Activated T-helper 1 cell treated with anti-CD3 and anti-CD28 coated beads, Interleukin-2, amount 50 U/mL, for 16 hours (primary cell): Measurements from ENCODE around the gene FMNL2.
A peak's percentile ranks its signal among the peaks of the same experiment; 100 is the strongest.

ENCODE experiments used
- DNase-seq, 2 donors: peaks; one replicate each; pipeline ENCODE4 v3.0.0-alpha.2; 2020; ENCODE audit warnings: low read depth in 1 of 2, low spot score in 1 of 2

Gene FMNL2

DNA sequence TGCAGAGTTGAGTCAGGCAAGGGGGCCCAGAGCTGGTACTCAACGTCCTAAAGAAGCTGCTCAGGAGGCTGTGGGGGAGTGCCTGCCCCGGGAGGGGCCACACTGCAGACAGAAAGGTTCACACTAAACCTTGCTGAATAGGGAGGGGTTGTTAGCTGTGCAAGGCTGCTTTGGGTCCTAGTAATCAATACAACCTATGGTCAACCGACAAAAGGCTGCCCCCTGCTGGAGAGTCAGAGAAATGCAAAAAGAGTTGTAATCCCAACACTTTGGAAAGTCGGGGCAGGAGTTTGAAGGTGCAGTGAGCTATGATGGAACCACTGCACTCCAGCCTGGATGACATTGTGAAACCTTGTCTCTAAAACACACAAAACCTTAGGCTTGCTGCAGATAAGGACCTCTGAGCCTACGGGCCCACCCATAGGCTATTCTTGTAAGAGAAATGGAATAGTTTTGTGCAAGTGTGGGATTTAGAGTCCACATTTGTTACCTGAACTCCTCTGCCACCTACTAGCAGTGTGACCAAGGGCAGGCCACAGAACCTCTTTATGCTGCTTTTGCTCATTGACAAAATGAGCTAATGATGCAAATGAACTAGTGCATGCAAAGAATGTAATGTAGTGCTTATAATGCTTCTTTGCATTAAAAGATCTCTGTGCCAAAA is 300.8 kb downstream of the FMNL2 start:
- DNase-seq: peak; percentile 32 to 41

DNA sequence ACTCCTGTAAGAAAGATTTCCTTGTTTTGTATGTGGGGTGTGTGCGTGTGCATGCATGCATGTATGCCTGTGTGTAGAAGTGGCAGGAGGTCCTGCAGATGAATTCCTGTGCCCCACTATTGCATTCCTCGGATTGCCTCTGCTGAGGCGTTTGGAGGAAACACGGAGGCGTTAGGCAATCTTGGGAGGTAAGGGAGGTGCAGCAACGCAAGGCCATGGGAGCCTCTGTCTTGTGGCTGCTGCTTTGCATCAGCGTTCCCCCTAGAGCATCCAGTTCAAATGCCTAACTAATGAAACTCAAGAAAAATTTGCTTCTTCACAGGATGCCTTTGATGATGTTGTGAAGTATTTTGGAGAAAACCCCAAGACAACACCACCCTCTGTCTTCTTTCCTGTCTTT is 302.3 kb downstream of the FMNL2 start:
- DNase-seq: no peak

DNA sequence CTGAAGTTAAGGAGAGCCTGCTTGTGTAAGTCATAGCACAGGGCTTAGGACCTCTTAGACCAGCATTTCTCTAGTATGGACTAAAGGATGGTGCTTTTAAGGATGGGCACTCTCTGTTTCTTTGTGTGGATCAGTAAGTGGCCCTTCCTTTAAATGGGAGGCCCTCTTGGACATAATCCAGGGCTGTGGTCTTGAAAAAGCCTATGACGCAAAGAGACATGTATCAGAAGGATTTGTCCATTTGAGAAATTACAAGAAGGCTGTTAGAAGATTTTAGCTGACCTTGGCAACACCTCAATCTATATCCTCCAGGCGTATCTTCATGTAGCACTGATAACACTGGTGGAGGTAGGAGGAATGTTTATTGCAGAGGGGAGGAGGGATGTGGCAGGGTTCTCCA is 303.1 kb downstream of the FMNL2 start:
- DNase-seq: no peak

DNA sequence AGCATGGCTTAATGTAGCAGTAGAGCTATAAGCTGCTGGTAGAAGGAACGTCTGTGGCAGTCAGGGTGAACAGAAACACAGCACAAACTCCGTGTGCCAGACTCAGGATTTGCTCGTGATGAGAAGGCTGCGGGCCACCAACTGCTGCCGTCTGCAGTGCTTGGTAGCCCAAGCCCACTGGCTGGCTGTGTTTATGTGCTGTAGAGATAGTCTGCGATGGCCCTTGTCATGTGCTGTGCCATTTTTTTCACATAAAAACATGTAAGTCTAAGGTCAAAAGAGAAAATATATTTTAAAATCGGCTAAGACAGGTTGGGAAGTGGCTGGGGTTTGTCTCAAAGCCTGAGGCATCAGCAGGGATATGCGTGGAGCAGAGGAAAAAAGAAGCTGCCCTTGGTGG is 303.6 kb downstream of the FMNL2 start:
- no peak for DNase-seq

DNA sequence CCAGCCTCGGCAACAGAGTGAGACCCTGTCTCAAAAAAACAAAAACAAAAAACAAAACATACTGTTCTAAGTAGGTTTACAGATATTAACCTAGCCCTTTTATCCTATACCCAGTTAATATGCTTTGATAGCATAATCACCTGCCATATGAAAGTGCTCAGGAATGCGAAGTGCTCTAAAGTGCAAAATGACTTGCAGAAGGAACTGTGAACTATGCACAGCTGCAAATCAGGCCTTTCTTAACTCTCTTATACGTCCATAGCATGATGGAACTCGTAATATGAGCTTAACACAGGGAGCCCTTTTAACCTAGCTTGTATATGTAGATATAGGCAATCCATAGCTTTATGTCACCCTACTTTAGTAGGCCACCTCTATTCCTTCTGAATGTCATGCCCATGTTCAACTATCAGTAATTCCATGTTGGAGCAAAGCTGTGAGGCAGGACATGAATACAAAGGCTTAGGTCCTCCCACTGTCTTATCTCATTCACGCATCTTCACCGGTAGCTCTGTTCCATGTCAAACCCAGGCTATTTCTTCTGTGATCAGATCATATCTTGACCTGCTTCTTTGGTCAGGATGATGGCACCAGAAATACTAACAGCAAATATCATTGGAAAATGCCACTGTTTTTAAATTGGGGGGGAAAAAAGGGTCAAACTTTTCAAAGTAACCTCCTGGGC is 309.4 kb downstream of the FMNL2 start:
- no peak for DNase-seq

DNA sequence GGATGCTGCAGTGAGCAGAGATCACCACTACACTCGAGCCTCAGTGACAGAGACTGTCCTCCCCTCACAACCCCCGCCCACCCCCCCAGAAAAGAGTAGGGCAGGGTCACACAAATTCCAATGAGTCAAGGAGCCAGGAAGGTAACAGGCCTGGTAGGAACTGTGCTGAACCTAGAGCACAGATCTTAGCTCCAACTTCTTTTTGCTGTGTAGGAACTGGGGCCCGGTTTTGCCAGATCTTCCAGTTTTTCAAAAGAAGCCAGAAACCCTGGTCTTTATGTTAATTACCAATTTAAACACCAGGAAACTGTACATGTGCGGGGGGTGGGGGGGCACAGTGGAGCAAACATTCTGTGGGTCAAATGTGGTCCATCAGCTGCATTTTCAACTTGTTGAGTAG is 311.3 kb downstream of the FMNL2 start:
- DNase-seq: no peak

DNA sequence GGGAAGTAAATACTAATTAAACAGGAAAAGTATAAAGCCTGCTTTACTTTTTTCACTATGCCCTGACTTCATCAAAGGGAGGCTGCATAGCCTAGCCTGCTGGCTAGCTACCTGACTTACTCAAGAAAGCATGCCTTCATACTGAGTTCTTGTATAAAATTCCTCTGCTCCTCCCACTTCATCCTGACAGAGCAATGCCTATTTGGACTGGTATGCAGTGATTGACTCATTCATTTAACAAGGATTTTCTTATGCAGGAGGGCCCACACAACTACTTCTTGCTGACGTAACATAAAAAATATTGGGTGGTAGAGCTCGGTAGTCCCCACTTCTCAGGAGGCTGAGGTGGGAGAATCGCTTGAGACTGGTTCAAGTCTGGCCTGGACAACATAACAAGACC is 311.8 kb downstream of the FMNL2 start:
- DNase-seq: no peak

DNA sequence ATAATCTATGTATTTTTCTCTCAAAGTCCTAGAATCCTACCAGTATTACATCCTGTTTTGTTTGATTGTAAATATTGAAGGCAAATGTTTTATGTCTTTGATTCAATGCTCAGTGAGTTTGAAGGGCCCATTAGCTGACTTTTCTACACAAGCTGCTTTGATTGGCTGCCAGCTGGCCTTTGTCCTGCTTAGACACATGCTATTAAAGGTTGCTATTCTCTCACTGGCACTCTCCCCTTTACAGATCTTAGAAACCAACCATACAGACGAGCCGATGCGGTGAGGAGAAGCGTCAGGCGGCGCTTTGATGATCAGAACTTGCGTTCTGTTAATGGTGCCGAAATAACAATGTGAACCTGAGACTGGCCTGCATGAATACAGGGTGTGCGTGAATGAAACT is 312.6 kb downstream of the FMNL2 start:
- DNase-seq: no peak

DNA sequence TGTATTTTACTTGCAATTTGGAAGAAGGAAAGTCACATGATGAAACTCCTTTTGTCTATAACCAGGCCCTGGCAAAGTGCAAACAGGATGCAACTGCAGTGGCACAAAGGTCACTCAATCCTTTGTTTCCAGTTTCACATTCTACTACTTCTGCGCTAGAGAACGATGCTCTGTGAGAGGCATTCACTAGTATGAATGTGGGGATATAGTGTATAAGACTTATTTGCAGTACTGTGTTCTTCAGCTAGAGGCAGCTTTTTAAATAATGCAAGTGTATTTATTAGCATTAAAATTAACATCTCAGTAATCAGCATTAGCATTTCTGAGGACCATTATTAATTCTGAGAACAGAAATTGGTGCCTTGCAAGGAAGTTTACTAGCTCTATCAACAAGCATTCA is 313.4 kb downstream of the FMNL2 start:
- DNase-seq: no peak

DNA sequence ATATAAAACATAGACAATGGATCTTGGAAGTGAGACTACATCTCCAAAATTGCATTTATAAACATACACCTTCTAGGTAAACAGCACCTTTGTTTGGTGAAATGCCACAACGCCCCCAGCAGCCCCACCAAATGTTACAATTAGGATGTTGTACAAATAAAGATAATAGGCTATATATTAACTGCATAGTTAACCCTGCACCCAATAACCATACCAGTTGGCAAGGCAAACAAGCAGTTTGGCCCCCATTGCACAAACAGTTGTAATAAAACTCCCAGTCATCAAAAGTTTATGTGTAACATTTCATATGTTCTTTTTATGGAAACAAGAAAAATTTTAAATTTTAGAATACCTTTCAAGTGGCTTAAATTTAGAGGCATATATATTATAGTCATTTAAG is 315.0 kb downstream of the FMNL2 start:
- no peak for DNase-seq

DNA sequence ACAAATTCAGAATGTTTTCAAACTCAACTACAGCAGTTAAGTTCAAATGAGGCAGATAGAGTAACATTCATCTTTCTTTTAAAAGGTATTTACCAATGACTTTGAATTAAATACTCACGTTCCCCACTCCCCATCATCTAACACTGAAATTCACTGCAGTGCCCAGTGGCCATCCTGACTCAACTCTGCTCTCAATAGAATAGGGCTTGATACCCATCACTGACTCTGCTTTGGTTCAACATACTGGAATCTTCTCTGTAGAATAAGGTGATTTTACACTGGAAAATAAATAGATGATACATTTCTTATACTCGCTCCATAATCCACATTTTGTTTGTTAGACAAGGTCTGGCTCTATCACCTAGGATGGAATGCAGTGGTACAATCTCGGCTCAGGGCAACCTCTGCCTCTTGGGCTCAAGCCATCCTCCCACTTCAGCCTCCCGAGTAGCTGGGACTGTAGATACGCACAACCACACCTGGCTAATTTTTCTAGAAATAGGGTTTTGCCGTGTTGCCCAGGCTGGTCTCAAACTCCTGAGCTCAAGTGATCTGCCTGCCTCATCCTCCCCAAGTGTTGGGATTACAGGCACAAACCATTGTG is 315.9 kb downstream of the FMNL2 start:
- DNase-seq: no peak

DNA sequence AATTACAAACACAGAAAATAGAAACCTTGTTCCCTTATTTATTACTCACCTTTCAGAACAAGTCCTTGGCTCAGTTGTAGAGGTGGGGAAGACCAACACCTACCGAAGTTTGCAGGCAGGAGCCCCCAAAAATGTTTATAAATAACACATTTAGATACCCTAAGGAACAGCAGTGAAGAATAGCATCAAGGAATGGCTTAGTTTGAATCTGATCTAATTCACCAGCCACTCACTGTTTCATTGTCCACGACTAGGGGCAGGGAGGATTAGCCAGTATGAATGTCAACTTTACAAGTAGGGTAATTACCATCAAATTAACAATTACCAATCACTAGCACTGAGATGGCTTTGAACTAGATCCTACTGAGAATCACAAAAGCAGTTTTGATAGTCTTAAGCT is 316.9 kb downstream of the FMNL2 start:
- no peak for DNase-seq

DNA sequence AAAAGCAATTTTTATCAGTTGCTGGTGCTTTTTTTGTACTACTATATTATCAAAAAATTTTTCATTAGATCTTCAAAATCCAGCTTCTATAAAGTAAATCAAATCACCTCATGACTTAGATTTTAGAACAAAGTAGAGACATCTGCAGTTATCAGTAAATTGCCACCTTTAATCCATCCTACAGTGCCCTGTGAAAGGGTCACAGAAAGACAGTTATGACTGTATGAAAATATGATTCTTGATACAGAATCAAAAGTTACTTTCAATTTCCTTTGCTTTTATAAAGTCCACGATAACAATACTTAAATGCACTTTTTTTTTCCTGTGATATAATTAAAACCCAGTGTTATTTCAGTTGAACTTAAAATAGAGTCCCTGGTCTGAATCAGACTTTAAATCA is 320.9 kb downstream of the FMNL2 start:
- DNase-seq: no peak

DNA sequence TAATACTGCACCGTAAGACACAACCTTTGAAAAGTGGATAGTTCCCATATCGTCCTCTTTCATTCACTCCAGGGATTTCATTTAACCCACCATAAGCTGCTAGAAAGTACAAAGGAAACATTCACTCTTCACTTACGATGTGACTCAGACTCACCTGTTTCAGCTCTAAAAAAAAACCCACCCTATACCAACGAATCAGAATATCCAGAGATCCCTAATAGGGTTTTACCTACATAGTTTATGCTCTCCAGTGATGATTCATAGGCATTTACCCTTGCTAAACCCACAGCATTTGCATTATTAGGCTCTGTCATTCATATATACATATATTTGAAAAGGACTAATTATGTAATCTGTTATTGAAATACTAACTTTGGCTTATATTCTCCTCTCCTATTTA is 322.1 kb downstream of the FMNL2 start:
- DNase-seq: no peak

DNA sequence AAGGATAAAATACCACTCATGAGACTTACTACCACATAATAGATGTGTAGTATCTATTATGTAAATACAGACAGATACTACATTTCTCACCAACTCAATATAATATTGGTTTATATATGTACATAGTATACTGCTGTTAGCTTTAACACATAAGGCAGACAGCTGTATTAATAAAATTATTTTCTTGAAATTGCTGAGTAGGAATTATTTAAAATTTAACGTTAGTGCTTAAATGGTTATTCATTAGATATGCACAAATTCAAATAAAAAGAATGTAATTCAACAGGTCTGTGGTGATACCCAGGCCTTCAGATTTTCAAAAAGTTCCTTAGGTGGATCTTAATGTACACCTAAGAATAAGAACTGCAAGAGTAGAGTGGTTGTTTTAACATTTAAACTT is 323.2 kb downstream of the FMNL2 start:
- DNase-seq: no peak

DNA sequence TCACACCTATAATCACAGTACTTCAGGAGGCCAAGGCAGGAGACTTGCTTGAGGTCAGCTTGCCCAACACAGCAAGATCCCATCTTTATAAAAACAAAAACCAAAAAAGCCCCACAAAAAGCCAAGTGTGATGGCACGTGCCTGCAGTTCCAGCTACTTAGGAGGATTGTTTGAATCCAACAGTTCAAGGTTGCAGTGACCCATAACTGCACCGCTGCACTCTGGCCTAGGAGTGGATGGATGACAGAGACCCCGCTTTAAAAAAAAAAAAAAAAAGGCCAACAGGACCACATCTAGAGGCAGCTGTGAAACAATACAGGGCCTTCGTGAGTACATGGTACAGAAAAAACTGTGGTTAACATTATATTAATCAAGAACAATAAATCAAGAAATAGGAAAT is 326.1 kb downstream of the FMNL2 start:
- DNase-seq: no peak

DNA sequence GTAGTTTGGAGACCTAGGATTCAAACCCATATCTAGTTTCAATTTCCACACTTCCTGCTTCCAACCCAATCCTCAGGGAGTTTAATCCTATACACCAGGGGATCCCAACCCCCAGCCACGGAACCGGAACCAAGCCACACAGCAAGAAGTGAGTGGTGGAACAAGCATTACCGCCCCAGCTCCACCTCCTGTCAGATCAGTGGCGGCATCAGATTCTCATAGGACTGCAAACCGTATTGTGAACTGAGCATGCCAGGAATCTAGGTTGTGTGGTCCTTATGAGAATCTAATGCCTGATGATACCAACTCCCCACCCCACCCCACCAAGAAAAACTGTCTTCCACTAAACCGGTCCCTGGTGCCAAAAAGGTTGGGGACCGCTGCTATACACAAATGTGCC is 329.8 kb downstream of the FMNL2 start:
- no peak for DNase-seq

DNA sequence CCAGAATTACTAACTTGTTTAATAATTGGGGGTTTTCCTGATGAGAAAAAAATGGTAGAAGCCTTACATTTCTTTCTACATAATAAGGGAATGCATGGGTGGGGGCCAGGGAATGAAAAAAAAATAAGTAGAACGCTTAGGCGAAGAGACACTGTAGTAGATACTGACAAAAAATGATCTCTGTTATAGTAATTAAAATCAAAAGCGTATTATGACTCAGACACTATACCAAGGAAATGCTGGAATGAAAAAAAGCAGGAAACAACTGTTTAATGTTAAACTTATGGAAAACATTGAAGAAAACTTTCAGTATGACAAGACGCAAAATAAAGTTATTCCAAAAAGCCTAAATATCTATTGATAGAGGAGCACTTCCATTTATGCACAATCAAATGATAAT is 339.4 kb downstream of the FMNL2 start:
- DNase-seq: no peak

DNA sequence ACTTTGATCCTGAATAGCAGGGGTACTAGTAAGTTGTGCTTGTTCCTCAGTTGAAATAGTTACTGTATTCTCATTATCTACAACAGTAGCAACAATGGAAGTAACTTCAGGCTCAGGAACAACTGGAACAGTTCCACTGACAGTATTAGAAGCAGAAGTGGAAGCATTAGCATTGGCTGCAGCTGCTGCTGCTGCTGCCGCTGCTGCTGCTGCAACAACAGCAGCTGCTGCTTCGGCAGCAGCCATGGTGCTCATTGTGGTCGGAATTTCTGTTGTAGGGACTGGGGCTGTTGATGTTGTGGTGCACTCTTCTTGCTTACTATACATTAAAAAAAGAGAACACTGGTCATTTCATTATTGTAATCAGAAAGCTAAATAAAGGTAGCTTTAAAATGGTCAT is 341.5 kb downstream of the FMNL2 start:
- DNase-seq: no peak

DNA sequence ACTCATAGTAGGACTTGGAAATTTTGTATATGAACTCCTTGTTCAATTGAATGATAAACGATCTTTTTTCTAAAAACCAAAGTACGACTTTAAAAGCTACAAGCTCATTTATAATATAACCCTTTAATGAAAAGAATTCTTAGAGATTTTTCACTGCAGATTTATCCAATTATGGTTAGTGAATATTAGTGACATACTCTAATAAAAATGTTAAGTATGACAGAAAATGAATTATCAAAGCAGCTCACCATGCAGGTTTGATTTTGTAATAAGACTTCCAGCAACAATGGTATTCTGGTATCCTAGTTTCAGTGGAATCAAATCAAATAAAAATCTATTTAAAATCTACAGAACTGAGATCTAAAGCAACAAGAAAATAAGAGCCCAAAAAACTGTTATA is 343.8 kb downstream of the FMNL2 start:
- DNase-seq: no peak

DNA sequence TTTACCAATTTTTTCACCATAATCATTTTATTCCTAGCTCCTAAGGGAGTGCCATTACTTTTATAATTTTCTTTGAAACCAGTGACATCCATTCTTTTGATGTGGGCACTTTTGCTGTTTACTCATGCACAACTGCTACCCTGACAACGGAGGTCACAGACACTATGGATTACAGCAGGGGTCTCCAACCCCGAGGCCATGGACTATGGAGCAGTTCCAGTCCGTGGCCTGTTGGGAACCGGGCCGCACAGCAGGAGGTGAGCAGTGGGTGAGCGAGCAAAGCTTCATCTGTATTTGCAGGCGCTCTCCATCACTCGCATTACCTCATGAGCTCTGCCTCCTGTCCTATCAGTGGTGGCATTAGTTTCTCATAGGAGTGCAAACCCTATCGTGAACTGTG is 347.7 kb downstream of the FMNL2 start:
- DNase-seq: no peak

DNA sequence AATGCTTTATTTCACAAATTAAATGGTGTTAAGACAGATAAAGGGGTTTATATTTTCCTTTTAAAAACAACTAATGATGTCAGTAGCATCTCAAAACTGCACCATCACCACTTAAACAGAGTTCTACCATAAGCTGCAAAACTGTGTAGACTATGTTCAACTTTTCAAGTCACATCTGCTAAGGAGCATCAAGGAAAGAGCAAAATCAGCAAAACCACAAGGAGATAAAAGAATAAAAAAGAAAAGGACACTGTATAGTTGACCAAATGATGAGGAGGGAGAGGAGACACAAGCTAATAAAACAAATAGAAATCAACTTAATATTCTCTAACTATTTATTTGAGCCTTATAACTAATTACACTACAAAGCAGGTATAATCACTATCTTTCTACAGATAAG is 348.4 kb downstream of the FMNL2 start:
- DNase-seq: no peak

DNA sequence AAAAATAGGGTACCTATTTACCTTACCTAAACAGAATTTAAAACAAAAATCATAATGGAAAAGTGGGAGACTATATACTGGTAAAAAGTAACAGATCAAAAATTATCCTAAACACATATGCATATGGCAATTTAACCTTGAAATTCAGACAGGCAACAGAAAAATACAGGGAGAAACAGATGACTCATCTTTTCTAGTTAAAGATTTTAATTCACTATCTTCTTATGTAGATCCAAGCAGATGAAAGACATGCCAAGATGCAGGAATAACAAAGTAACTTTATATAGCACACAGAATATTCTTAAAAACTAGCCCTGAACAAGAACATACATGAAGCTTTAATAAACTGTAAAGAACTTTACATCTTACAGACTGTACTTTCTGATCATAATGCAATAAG is 351.3 kb downstream of the FMNL2 start:
- DNase-seq: no peak
